Activated B cell treated with CpG ODN at 0.5 μM for 24 hours (primary cell): ENCODE measurements around the gene IGF2BP2. TPM values are rescaled to one million over a fixed set of nuclear protein-coding genes. Genes with fewer than 3 reads are reported as not detected.

Experiments
- ATAC-seq: fragments of 200-7000 bp; cut with Tn5 transposase; one replicate; pipeline ENCODE4 v1.10.0; 2021; ENCODE audit warnings: low read depth, mild to moderate bottlenecking, moderate library complexity
- CTCF ChIA-PET: fragments of 350-600 bp; sonication (Branson Sonifier 250); formaldehyde crosslinking; loops from one replicate; lab custom pipeline; 2021; ENCODE audit warnings: antibody characterized with exemption; lab: Charles Lee
- POLR2A ChIA-PET: fragments of 350-600 bp; sonication (Branson Sonifier 250); formaldehyde crosslinking; loops from one replicate; lab custom pipeline; 2021; ENCODE audit warnings: antibody characterized with exemption; lab: Charles Lee
- DNase-seq: peaks from one replicate; pipeline ENCODE4 v3.0.0; 2022
- H3K27ac Mint-ChIP-seq: one replicate; pipeline ENCODE4 v1.8.0; 2020; ENCODE audit warnings: mixed read lengths
- H3K27me3 Mint-ChIP-seq: one replicate; pipeline ENCODE4 v1.8.0; 2021; ENCODE audit warnings: mixed read lengths
- H3K36me3 Mint-ChIP-seq: one replicate; pipeline ENCODE4 v1.8.0; 2021; ENCODE audit warnings: low read depth, mixed read lengths
- H3K4me1 Mint-ChIP-seq: one replicate; pipeline ENCODE4 v1.8.0; 2021; ENCODE audit warnings: mixed read lengths
- H3K4me3 Mint-ChIP-seq: one replicate; pipeline ENCODE4 v1.8.0; 2020; ENCODE audit warnings: mild to moderate bottlenecking, mixed read lengths
- H3K9me3 Mint-ChIP-seq: one replicate; pipeline ENCODE4 v1.8.0; 2020; ENCODE audit warnings: mixed read lengths
- CTCF ChIP-seq: fragments of 200-600 bp; IDR thresholded peaks from one replicate; pipeline ENCODE4 v1.8.0; 2022; ENCODE audit warnings: antibody characterized with exemption, mild to moderate bottlenecking
- intact Hi-C: fragments of 100-400 bp; cut with micrococcal nuclease; formaldehyde crosslinking; loops from one replicate; pipeline ENCODE4 v1.15.1; 2024
- total RNA-seq: library from RNA; stranded (reverse); gene quantifications from 2 replicates; pipeline ENCODE4 v1.2.3, GENCODE V29; 2022

Gene IGF2BP2
- total RNA-seq, 1 donor from 2014 or later = 0.69 TPM

- H3K4me1 Mint-ChIP-seq = no peaks in the 10 kb centered on the region
- POLR2A ChIA-PET = interaction anchor here (0.5 kb wide), 1 partner anchor 893 kb away, joined by 5 read pairs; no protein-coding TSS in a partner anchor
Observed at GRCh38 chr3:185847506-185847905, 22.7 kb upstream of the IGF2BP2 start.

GRCh38 chr3:185846037-185846436 is 21.2 kb upstream of the IGF2BP2 start:
- peaks cover 18% of the 10 kb centered on the region for H3K27me3 Mint-ChIP-seq
- H3K27ac Mint-ChIP-seq = no peak overlapping the region
- no peak for TF ChIP-seq CTCF
- no peaks in the 10 kb centered on the region for H3K9me3 Mint-ChIP-seq
- intact Hi-C loops = no loop called here
- ChIA-PET POLR2A (no interaction called here), CTCF (no interaction called here)
- H3K36me3 Mint-ChIP-seq = no peaks in the 10 kb centered on the region
- H3K4me3 Mint-ChIP-seq = no peak overlapping the region
- no peak for ATAC-seq
- no peaks in the 10 kb centered on the region for H3K4me1 Mint-ChIP-seq
- DNase-seq = no peak

More at GRCh38 chr3:185847506-185847905, 22.7 kb upstream of the IGF2BP2 start:
- CTCF ChIA-PET = no interaction called here
- H3K27ac Mint-ChIP-seq = no peak overlapping the region
- no peak overlapping the region for H3K4me3 Mint-ChIP-seq
- H3K36me3 Mint-ChIP-seq = no peaks in the 10 kb centered on the region
- intact Hi-C loops = no loop called here
- peaks cover 16% of the 10 kb centered on the region for H3K27me3 Mint-ChIP-seq
- H3K9me3 Mint-ChIP-seq = no peaks in the 10 kb centered on the region
- ATAC-seq = no peak
- TF ChIP-seq CTCF = no peak
- no peak for DNase-seq

GRCh38 chr3:185844051-185844450 is 19.2 kb upstream of the IGF2BP2 start:
- Mint-ChIP-seq H3K36me3 (no peaks in the 10 kb centered on the region), H3K9me3 (no peaks in the 10 kb centered on the region), H3K27ac (no peak overlapping the region), H3K4me3 (no peak overlapping the region), H3K4me1 (no peaks in the 10 kb centered on the region), H3K27me3 (peaks cover 19% of the 10 kb centered on the region)
- no peak for TF ChIP-seq CTCF
- ChIA-PET POLR2A (no interaction called here), CTCF (no interaction called here)
- intact Hi-C loops = no loop called here
- DNase-seq (no peak), ATAC-seq (no peak)

GRCh38 chr3:185843635-185844034 is 18.8 kb upstream of the IGF2BP2 start:
- Mint-ChIP-seq H3K9me3 (no peaks in the 10 kb centered on the region), H3K36me3 (no peaks in the 10 kb centered on the region), H3K4me1 (no peaks in the 10 kb centered on the region), H3K27ac (no peak overlapping the region), H3K4me3 (no peak overlapping the region), H3K27me3 (peaks cover 20% of the 10 kb centered on the region)
- intact Hi-C loops = no loop called here
- no peak for ATAC-seq
- POLR2A ChIA-PET = no interaction called here
- no peak for TF ChIP-seq CTCF
- CTCF ChIA-PET = no interaction called here
- DNase-seq = no peak

- TF ChIP-seq CTCF = no peak
- no peaks in the 10 kb centered on the region for H3K4me1 Mint-ChIP-seq
- ChIA-PET POLR2A (no interaction called here), CTCF (no interaction called here)
- DNase-seq = no peak
- no peak overlapping the region for H3K27ac Mint-ChIP-seq
- intact Hi-C loops = no loop called here
- no peak for ATAC-seq
- H3K4me3 Mint-ChIP-seq = no peak overlapping the region
- H3K27me3 Mint-ChIP-seq = peaks cover 20% of the 10 kb centered on the region
- H3K9me3 Mint-ChIP-seq = no peaks in the 10 kb centered on the region
- H3K36me3 Mint-ChIP-seq = no peaks in the 10 kb centered on the region
Observed at GRCh38 chr3:185843126-185843525, 18.3 kb upstream of the IGF2BP2 start.
